HCT116 (cell line): Measurements from ENCODE around the gene CAPZA2. TPM values are rescaled to one million over a fixed set of nuclear protein-coding genes. Genes with fewer than 3 reads are reported as not detected.

Source experiments
- ATAC-seq: fragments of 200-7000 bp; cut with Tn5 transposase; 2 replicates; pipeline ENCODE4 v1.9.1; 2020; ENCODE audit warnings: mild to moderate bottlenecking, moderate library complexity
- BruUV-seq: library from RNA; stranded (reverse); fragments of 400-500 nt; replicated peaks from 2 replicates; lab custom pipeline; 2021; lab: Mats Ljungman, UMichigan
- CTCF ChIA-PET: fragments of 300-600 bp; sonication (Branson Sonifier 250); formaldehyde crosslinking; loops from one replicate; lab custom pipeline; 2021; ENCODE audit warnings: antibody characterized with exemption; lab: Charles Lee
- POLR2A ChIA-PET: fragments of 300-600, 350-600 bp; sonication (Branson Sonifier 250); formaldehyde crosslinking; loops from one replicate; lab custom pipeline; 2021; ENCODE audit warnings: antibody characterized with exemption; lab: Charles Lee
- RAD21 ChIA-PET, 2 experiments: fragments of 300-600 bp; sonication (Branson Sonifier 250); formaldehyde crosslinking; loops; one replicate each; lab custom pipeline; 2023; ENCODE audit warnings: low total read pairs in 2 of 2; ENCODE audit not compliant: uncharacterized antibody in 2 of 2, unreplicated experiment in 2 of 2, low non-redundant PET in 1 of 2; lab: Charles Lee
- DNase-seq: peaks from one replicate; pipeline ENCODE4 v3.0.0-alpha.2; 2010; ENCODE audit warnings: low read depth, low spot score
- H2AFZ ChIP-seq: fragments of 200-600 bp; shearing (Covaris generic), sonication (generic); 2 replicates; pipeline ENCODE4 v1.6.1; 2017; ENCODE audit warnings: low read depth, mixed run types, mixed read lengths, antibody characterized with exemption, low read length; ENCODE audit not compliant: poor library complexity, severe bottlenecking
- H3K27ac ChIP-seq: 2 replicates; pipeline ENCODE4 v1.5.1; 2012; ENCODE audit warnings: low read depth, low read length
- H3K27me3 ChIP-seq: fragments of 200-600 bp; sonication (generic); 2 replicates; pipeline ENCODE4 v1.6.1; 2016; ENCODE audit warnings: mixed run types, low read length, mixed read lengths; ENCODE audit not compliant: insufficient read depth
- H3K36me3 ChIP-seq, 2 experiments: fragments of 200-500 bp in 1 of 2; fragments of 200-600 bp in 1 of 2; sonication (Bioruptor generic) in 1 of 2; sonication (generic) in 1 of 2; 2 replicates each; pipeline versions ENCODE4 v1.5.1 to v1.6.1; 2014 to 2016; ENCODE audit warnings: low read length in 2 of 2, inconsistent platforms in 1 of 2, mixed read lengths in 1 of 2, mixed run types in 1 of 2; ENCODE audit not compliant: insufficient read depth in 2 of 2, control insufficient read depth in 1 of 2
- H3K4me1 ChIP-seq, 2 experiments: fragments of 200-600 bp in 1 of 2; sonication (generic) in 1 of 2; 2 replicates each; pipeline versions ENCODE4 v1.5.1 to v1.6.1; 2012 to 2017; ENCODE audit warnings: low read length in 2 of 2, inconsistent platforms in 1 of 2, mild to moderate bottlenecking in 1 of 2, mixed read lengths in 1 of 2, mixed run types in 1 of 2, moderate library complexity in 1 of 2; ENCODE audit not compliant: insufficient read depth in 2 of 2, control insufficient read depth in 1 of 2
- H3K4me2 ChIP-seq: fragments of 200-600 bp; sonication (generic); 2 replicates; pipeline ENCODE4 v1.6.1; 2017; ENCODE audit warnings: mixed run types, low read length, mixed read lengths
- H3K4me3 ChIP-seq, 2 experiments: fragments of 200-600 bp in 1 of 2; sonication (generic) in 1 of 2; replicated peaks in 1 of 2; 2 replicates each; pipeline ENCODE4 v1.5.1; 2011 to 2016; ENCODE audit warnings: low read length in 2 of 2, control low read depth in 1 of 2, low read depth in 1 of 2, mild to moderate bottlenecking in 1 of 2, mixed read lengths in 1 of 2, mixed run types in 1 of 2
- H3K79me2 ChIP-seq: fragments of 200-600 bp; sonication (generic); 2 replicates; pipeline ENCODE4 v1.6.1; 2017; ENCODE audit warnings: mild to moderate bottlenecking, mixed run types, low read length, moderate library complexity, mixed read lengths; ENCODE audit not compliant: insufficient read depth
- H3K9ac ChIP-seq: fragments of 200-600 bp; sonication (generic); 2 replicates; pipeline ENCODE4 v1.6.1; 2016; ENCODE audit warnings: low read length, mixed read lengths
- H3K9me2 ChIP-seq: fragments of 200-600 bp; sonication (generic), shearing (Covaris generic); 2 replicates; pipeline ENCODE4 v1.6.1; 2017; ENCODE audit warnings: mixed run types, mild to moderate bottlenecking, moderate library complexity; ENCODE audit not compliant: insufficient read depth
- H3K9me3 ChIP-seq, 2 experiments: fragments of 200-500 bp in 1 of 2; fragments of 200-600 bp in 1 of 2; sonication (Bioruptor generic) in 1 of 2; sonication (generic) in 1 of 2; 2 replicates each; pipeline ENCODE4 v1.6.1; 2014 to 2017; ENCODE audit warnings: low read length in 2 of 2, mixed read lengths in 2 of 2, inconsistent platforms in 1 of 2, low read depth in 1 of 2, mild to moderate bottlenecking in 1 of 2, mixed run types in 1 of 2, moderate library complexity in 1 of 2; ENCODE audit not compliant: control insufficient read depth in 1 of 2, insufficient read depth in 1 of 2
- H4K20me1 ChIP-seq: fragments of 200-600 bp; sonication (generic), shearing (Covaris generic); 2 replicates; pipeline ENCODE4 v1.6.1; 2017; ENCODE audit warnings: mixed run types, mild to moderate bottlenecking, moderate library complexity; ENCODE audit not compliant: insufficient read depth
- CBX3 ChIP-seq: IDR thresholded peaks from 2 replicates; pipeline ENCODE4 v1.6.1; 2012; ENCODE audit warnings: low read depth
- CEBPB ChIP-seq: IDR thresholded peaks from 2 replicates; pipeline ENCODE4 v1.6.1; 2012; ENCODE audit warnings: low read depth
- EGR1 ChIP-seq: IDR thresholded peaks from 2 replicates; pipeline ENCODE4 v1.6.1; 2012; ENCODE audit warnings: low read depth
- ELF1 ChIP-seq: IDR thresholded peaks from 2 replicates; pipeline ENCODE4 v1.6.1; 2012; ENCODE audit warnings: low read depth, borderline replicate concordance
- EZH2 ChIP-seq: fragments of 200-600 bp; sonication (generic); IDR thresholded peaks from 2 replicates; pipeline ENCODE4 v1.6.1; 2017; ENCODE audit warnings: antibody characterized with exemption, mixed run types
- JUND ChIP-seq: IDR thresholded peaks from 2 replicates; pipeline ENCODE4 v1.6.1; 2012
- POLR2A ChIP-seq: IDR thresholded peaks from 2 replicates; pipeline ENCODE4 v1.7.0; 2011; ENCODE audit warnings: borderline replicate concordance; ENCODE audit not compliant: insufficient read depth, insufficient read length; ENCODE audit errors: extremely low read depth
- POLR2AphosphoS5 ChIP-seq: IDR thresholded peaks from 2 replicates; pipeline ENCODE4 v1.6.1; 2011; ENCODE audit warnings: mild to moderate bottlenecking, low read depth, low read length, moderate library complexity
- SIN3A ChIP-seq: IDR thresholded peaks from 2 replicates; pipeline ENCODE4 v1.6.1; 2012; ENCODE audit warnings: low read depth
- SRF ChIP-seq: IDR thresholded peaks from 2 replicates; pipeline ENCODE4 v1.6.1; 2012; ENCODE audit warnings: low read depth
- TCF7L2 ChIP-seq: IDR thresholded peaks from 2 replicates; pipeline ENCODE4 v1.7.0; 2011; ENCODE audit warnings: borderline replicate concordance, inconsistent platforms; ENCODE audit not compliant: insufficient read depth, insufficient read length; ENCODE audit errors: extremely low read depth
- YY1 ChIP-seq: IDR thresholded peaks from 2 replicates; pipeline ENCODE4 v1.6.1; 2011; ENCODE audit warnings: low read length, low read depth, moderate library complexity, mild to moderate bottlenecking; ENCODE audit not compliant: insufficient replicate concordance; ENCODE audit errors: extremely low read depth
- ZFX ChIP-seq: fragments of 450-650 bp; IDR thresholded peaks from 2 replicates; pipeline ENCODE4 v1.6.1; 2017
- ZNF274 ChIP-seq: fragments of 200-500 bp; sonication (Bioruptor generic); IDR thresholded peaks from 2 replicates; pipeline ENCODE4 v1.6.1; 2014; ENCODE audit warnings: mild to moderate bottlenecking, low read depth, low read length, inconsistent platforms
- intact Hi-C: fragments of 100-400 bp; cut with micrococcal nuclease; formaldehyde crosslinking; loops from 2 replicates; pipeline ENCODE4 v1.10.0; 2022
- total RNA-seq: library from RNA; stranded (reverse); gene quantifications from one replicate; pipeline ENCODE4 v1.2.1, GENCODE V29; 2021; ENCODE audit not compliant: unreplicated experiment
- TF ChIP-seq, protein P1 (sequence below): IDR thresholded peaks from 2 replicates; pipeline ENCODE4 v1.6.1; 2012
- TF ChIP-seq, protein P2 (sequence below), 3 experiments: fragments of 200-600 bp in 1 of 3; sonication (generic) in 1 of 3; IDR thresholded peaks in 2 of 3; conservative IDR thresholded peaks in 1 of 3; 2 replicates each; pipeline ENCODE4 v1.5.1; 2012 to 2017; ENCODE audit warnings: low read depth in 2 of 3, low read length in 2 of 3, antibody characterized with exemption in 1 of 3, borderline replicate concordance in 1 of 3, control low read depth in 1 of 3, mild to moderate bottlenecking in 1 of 3, mixed read lengths in 1 of 3, mixed run types in 1 of 3, moderate library complexity in 1 of 3; ENCODE audit not compliant: insufficient read depth in 1 of 3
- TF ChIP-seq, protein P3 (sequence below): IDR thresholded peaks from 2 replicates; pipeline ENCODE4 v1.6.1; 2012; ENCODE audit warnings: low read depth

CAPZA2 gene
- total RNA-seq, 1 experiment from 2014 or later = 135 TPM

DNA sequence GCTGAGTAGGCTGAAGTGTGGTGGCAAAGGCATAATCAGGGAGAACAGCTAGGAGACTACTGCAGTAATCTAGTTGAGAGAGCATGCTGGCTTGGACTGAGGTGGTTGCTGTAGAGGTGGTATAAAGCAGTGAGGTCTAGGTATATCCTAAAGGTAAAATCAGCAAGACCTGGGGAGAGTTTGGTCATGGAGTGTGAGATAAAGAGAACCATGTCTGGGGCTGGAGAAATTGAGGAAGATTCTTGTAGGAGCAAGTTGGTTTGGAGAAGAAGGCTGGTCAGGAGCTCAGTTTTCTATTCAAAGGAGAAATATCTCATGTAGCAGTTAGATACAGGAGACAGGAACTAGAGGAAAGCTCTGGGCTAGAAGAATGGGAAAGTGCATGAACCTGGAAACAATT lies 58.0 kb downstream of the CAPZA2 start:
- Histone ChIP-seq H3K4me2 (no peak overlapping the region), H3K27me3 (no peaks in the 10 kb centered on the region), H3K79me2 (no peaks in the 10 kb centered on the region), H4K20me1 (0 out of 2 replicates have a peak, but pooled peaks cover 3% of the 10 kb centered on the region), H3K9me2 (no peaks in the 10 kb centered on the region), H3K27ac (no peak overlapping the region), H3K9me3 (no peaks in the 10 kb centered on the region), H2AFZ (no peak overlapping the region), H3K9ac (no peak overlapping the region), H3K4me1 (no peaks in the 10 kb centered on the region), H3K4me3 (no peak overlapping the region), H3K36me3 (peaks cover 15 to 31% of the 10 kb centered on the region in 2 experiments)
- BruUV-seq = no TSS peak
- ATAC-seq (no peak), DNase-seq (no peak)
- POLR2A ChIA-PET = no interaction called here
- RAD21 ChIA-PET = no interaction called here
- CTCF ChIA-PET = no interaction called here
- TF ChIP-seq SRF (no peak), ZNF274 (no peak), ZFX (no peak), EGR1 (no peak), TCF7L2 (no peak), ELF1 (no peak), YY1 (no peak), POLR2AphosphoS5 (no peak), JUND (no peak), EZH2 (no peak)
- intact Hi-C loops = no loop called here

DNA sequence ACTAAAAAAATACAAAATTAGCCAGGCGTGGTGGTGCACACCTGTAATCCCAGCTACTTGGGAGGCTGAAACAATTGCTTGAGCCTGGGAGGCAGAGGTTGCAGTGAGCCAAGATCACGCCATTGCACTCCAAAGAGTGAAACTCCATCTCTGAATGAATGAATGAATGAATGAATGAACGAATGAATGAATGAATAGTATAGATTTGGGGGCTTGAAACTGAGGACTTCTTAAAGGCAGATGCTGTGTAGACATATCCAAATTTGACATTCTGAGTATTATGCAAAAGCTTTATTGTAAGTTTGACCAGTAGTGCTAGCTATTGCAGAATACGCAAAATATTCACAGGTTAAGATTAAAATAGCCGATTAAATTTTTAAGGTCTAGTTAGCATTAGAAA lies 60.2 kb downstream of the CAPZA2 start:
- H3K27me3 ChIP-seq = no peaks in the 10 kb centered on the region
- H3K79me2 ChIP-seq = no peaks in the 10 kb centered on the region
- H3K36me3 ChIP-seq = peaks cover 5 to 18% of the 10 kb centered on the region in 2 experiments
- H3K9ac ChIP-seq = no peak overlapping the region
- no peaks in the 10 kb centered on the region for H3K9me2 ChIP-seq
- no peak overlapping the region for H3K27ac ChIP-seq
- no TSS peak for BruUV-seq
- no peaks in the 10 kb centered on the region for H3K4me1 ChIP-seq
- ChIA-PET RAD21 (no interaction called here), POLR2A (no interaction called here), CTCF (no interaction called here)
- H3K4me2 ChIP-seq = no peak overlapping the region
- DNase-seq = no peak
- ATAC-seq = no peak
- H2AFZ ChIP-seq = no peak overlapping the region
- intact Hi-C loops = no loop called here
- no peaks in the 10 kb centered on the region for H3K9me3 ChIP-seq
- 0 out of 2 replicates have a peak, but pooled peaks cover 3% of the 10 kb centered on the region for H4K20me1 ChIP-seq
- no peak overlapping the region for H3K4me3 ChIP-seq
- TF ChIP-seq CBX3 = no peak
- no peak for TF ChIP-seq EGR1
- TF ChIP-seq CEBPB = no peak
- TF ChIP-seq, protein P1, sequence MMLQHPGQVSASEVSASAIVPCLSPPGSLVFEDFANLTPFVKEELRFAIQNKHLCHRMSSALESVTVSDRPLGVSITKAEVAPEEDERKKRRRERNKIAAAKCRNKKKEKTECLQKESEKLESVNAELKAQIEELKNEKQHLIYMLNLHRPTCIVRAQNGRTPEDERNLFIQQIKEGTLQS = no peak
- TF ChIP-seq, protein P2, sequence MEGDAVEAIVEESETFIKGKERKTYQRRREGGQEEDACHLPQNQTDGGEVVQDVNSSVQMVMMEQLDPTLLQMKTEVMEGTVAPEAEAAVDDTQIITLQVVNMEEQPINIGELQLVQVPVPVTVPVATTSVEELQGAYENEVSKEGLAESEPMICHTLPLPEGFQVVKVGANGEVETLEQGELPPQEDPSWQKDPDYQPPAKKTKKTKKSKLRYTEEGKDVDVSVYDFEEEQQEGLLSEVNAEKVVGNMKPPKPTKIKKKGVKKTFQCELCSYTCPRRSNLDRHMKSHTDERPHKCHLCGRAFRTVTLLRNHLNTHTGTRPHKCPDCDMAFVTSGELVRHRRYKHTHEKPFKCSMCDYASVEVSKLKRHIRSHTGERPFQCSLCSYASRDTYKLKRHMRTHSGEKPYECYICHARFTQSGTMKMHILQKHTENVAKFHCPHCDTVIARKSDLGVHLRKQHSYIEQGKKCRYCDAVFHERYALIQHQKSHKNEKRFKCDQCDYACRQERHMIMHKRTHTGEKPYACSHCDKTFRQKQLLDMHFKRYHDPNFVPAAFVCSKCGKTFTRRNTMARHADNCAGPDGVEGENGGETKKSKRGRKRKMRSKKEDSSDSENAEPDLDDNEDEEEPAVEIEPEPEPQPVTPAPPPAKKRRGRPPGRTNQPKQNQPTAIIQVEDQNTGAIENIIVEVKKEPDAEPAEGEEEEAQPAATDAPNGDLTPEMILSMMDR (IDR thresholded peaks at IDR 0.05 in 2 of 3, conservative IDR thresholded peaks at IDR 0.05 in 1 of 3; ENCODE audit: borderline replicate concordance in 1 of 3, insufficient read depth in 1 of 3, low read depth in 2 of 3, low read length in 2 of 3) = no peak
- TF ChIP-seq POLR2A = no peak
- no peak for TF ChIP-seq EZH2
- TF ChIP-seq TCF7L2 = no peak
- no peak for TF ChIP-seq SIN3A
- no peak for TF ChIP-seq ZFX
- no peak for TF ChIP-seq YY1
- TF ChIP-seq, protein P3, sequence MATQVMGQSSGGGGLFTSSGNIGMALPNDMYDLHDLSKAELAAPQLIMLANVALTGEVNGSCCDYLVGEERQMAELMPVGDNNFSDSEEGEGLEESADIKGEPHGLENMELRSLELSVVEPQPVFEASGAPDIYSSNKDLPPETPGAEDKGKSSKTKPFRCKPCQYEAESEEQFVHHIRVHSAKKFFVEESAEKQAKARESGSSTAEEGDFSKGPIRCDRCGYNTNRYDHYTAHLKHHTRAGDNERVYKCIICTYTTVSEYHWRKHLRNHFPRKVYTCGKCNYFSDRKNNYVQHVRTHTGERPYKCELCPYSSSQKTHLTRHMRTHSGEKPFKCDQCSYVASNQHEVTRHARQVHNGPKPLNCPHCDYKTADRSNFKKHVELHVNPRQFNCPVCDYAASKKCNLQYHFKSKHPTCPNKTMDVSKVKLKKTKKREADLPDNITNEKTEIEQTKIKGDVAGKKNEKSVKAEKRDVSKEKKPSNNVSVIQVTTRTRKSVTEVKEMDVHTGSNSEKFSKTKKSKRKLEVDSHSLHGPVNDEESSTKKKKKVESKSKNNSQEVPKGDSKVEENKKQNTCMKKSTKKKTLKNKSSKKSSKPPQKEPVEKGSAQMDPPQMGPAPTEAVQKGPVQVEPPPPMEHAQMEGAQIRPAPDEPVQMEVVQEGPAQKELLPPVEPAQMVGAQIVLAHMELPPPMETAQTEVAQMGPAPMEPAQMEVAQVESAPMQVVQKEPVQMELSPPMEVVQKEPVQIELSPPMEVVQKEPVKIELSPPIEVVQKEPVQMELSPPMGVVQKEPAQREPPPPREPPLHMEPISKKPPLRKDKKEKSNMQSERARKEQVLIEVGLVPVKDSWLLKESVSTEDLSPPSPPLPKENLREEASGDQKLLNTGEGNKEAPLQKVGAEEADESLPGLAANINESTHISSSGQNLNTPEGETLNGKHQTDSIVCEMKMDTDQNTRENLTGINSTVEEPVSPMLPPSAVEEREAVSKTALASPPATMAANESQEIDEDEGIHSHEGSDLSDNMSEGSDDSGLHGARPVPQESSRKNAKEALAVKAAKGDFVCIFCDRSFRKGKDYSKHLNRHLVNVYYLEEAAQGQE = no peak
